Caco-2 (cell line): Measurements from ENCODE around the gene PAK4. TPM values are rescaled to one million over a fixed set of nuclear protein-coding genes. Genes with fewer than 3 reads are reported as not detected.
"Not testable (repeated sequence)": the region's sequence is repeated elsewhere in the genome, so short reads cannot be mapped to it uniquely, and the experiment has no call there.

Experiments
- BruUV-seq: library from RNA; stranded (reverse); fragments of 400-500 nt; replicated peaks from 2 replicates; lab custom pipeline; 2021; lab: Mats Ljungman, UMichigan
- CTCF ChIA-PET: fragments of 300-600 bp; sonication (Branson Sonifier 250); formaldehyde crosslinking; loops from one replicate; lab custom pipeline; 2022; ENCODE audit warnings: antibody characterized with exemption; lab: Charles Lee
- POLR2A ChIA-PET: fragments of 300-600 bp; sonication (Branson Sonifier 250); formaldehyde crosslinking; loops from one replicate; lab custom pipeline; 2022; ENCODE audit warnings: antibody characterized with exemption; lab: Charles Lee
- DNase-seq, 2 experiments: peaks; one replicate each; pipeline versions ENCODE4 v3.0.0 to v3.0.0-alpha.2; 2020 to 2022
- H3K27me3 ChIP-seq: replicated peaks from 2 replicates; pipeline ENCODE4 v1.6.0; 2011; ENCODE audit warnings: low read length; ENCODE audit not compliant: control insufficient read depth, insufficient read depth
- H3K36me3 ChIP-seq: 2 replicates; pipeline ENCODE4 v1.5.1; 2011; ENCODE audit warnings: low read length; ENCODE audit not compliant: control insufficient read depth, insufficient read depth
- H3K4me1 ChIP-seq: fragments of 250-450 bp; sonication (Bioruptor Pico); 2 replicates; pipeline ENCODE4 v1.5.1; 2020; ENCODE audit warnings: mild to moderate bottlenecking
- H3K4me3 ChIP-seq: 2 replicates; pipeline ENCODE4 v1.5.1; 2011; ENCODE audit warnings: low read depth, mild to moderate bottlenecking, control low read depth, low read length
- H3K9me3 ChIP-seq: fragments of 250-450 bp; sonication (Bioruptor Pico); 2 replicates; pipeline ENCODE4 v1.5.1; 2020; ENCODE audit warnings: mild to moderate bottlenecking, moderate library complexity
- H3K27ac Mint-ChIP-seq: one replicate; pipeline ENCODE4 v1.8.0; 2022; ENCODE audit warnings: mixed read lengths; ENCODE audit not compliant: unreplicated experiment
- H3K27me3 Mint-ChIP-seq: one replicate; pipeline ENCODE4 v1.8.0; 2022; ENCODE audit warnings: mixed read lengths; ENCODE audit not compliant: insufficient read depth, unreplicated experiment
- H3K36me3 Mint-ChIP-seq: one replicate; pipeline ENCODE4 v1.8.0; 2022; ENCODE audit warnings: mild to moderate bottlenecking, mixed read lengths; ENCODE audit not compliant: insufficient read depth, unreplicated experiment
- H3K4me1 Mint-ChIP-seq: one replicate; pipeline ENCODE4 v1.8.0; 2022; ENCODE audit warnings: low read depth, mixed read lengths; ENCODE audit not compliant: unreplicated experiment
- H3K4me3 Mint-ChIP-seq: one replicate; pipeline ENCODE4 v1.8.0; 2022; ENCODE audit warnings: mild to moderate bottlenecking, moderate library complexity, mixed read lengths; ENCODE audit not compliant: unreplicated experiment
- H3K9me3 Mint-ChIP-seq: one replicate; pipeline ENCODE4 v1.8.0; 2022; ENCODE audit warnings: mixed read lengths; ENCODE audit not compliant: unreplicated experiment
- CTCF ChIP-seq, 2 experiments: fragments of 200-600 bp in 1 of 2; IDR thresholded peaks; 1 replicate in 1 of 2; 2 replicates in 1 of 2; pipeline versions ENCODE4 v1.5.1 to v1.8.0; 2011 to 2022; ENCODE audit warnings: antibody characterized with exemption in 1 of 2, control low read depth in 1 of 2, inconsistent platforms in 1 of 2, low read depth in 1 of 2, low read length in 1 of 2, mild to moderate bottlenecking in 1 of 2, moderate library complexity in 1 of 2; ENCODE audit not compliant: insufficient read depth in 1 of 2, severe bottlenecking in 1 of 2, unreplicated experiment in 1 of 2
- intact Hi-C: fragments of 100-400 bp; cut with micrococcal nuclease; formaldehyde crosslinking; loops from one replicate; pipeline ENCODE4 v1.10.0; 2022; ENCODE audit not compliant: unreplicated experiment
- total RNA-seq: library from RNA; stranded (reverse); gene quantifications from 2 replicates; pipeline ENCODE4 v1.2.3, GENCODE V29; 2022

The PAK4 gene
- total RNA-seq, 1 experiment from 2014 or later = 112 TPM

- H3K4me3 Mint-ChIP-seq = no peak overlapping the region
- CTCF ChIA-PET = no interaction called here
- peak overlapping the region; percentile 48 for H3K27ac Mint-ChIP-seq
- peaks cover 73% of the 10 kb centered on the region for H3K4me1 Mint-ChIP-seq
- intact Hi-C loops = no loop called here
- Histone ChIP-seq H3K9me3 (peaks cover 4% of the 10 kb centered on the region; the same call in 1 of the 2 replicates), H3K27me3 (no peaks in the 10 kb centered on the region), H3K36me3 (no peaks in the 10 kb centered on the region; the same call in 1 of the 2 replicates), H3K4me3 (no peak overlapping the region), H3K4me1 (peaks cover 82% of the 10 kb centered on the region)
- DNase-seq = no peak
- H3K9me3 Mint-ChIP-seq = no peaks in the 10 kb centered on the region
- BruUV-seq = no TSS peak
- no peak for TF ChIP-seq CTCF (IDR thresholded peaks at IDR 0.05; ENCODE audit: insufficient read depth in 1 of 2, low read depth in 1 of 2, low read length in 1 of 2, severe bottlenecking in 1 of 2, unreplicated experiment in 1 of 2)
- POLR2A ChIA-PET = no interaction called here
- H3K27me3 Mint-ChIP-seq = no peaks in the 10 kb centered on the region
- H3K36me3 Mint-ChIP-seq = peaks cover 63% of the 10 kb centered on the region
Observed at GRCh38 chr19:39142630-39143029, 17.0 kb downstream of the PAK4 start.

- H3K9me3 ChIP-seq, H3K27me3 Mint-ChIP-seq, BruUV-seq, H3K27me3 ChIP-seq, H3K4me3 ChIP-seq, H3K9me3 Mint-ChIP-seq, H3K36me3 ChIP-seq, intact Hi-C loops, DNase-seq: not testable (repeated sequence)
- CTCF ChIA-PET = interaction anchor here (0.7 to 1.1 kb wide), 2 partner anchors 11 to 43 kb away, joined by 3 read pairs; no protein-coding TSS in a partner anchor
- Mint-ChIP-seq H3K27ac (peak overlapping the region; percentile 84), H3K4me1 (peaks cover 70% of the 10 kb centered on the region), H3K4me3 (peak overlapping the region; percentile 58), H3K36me3 (peaks cover 60% of the 10 kb centered on the region)
- POLR2A ChIA-PET = interaction anchor here (0.5 to 0.8 kb wide), 2 partner anchors 9 to 106 kb away, joined by 4 to 5 read pairs; no protein-coding TSS in a partner anchor
- H3K4me1 ChIP-seq = peaks cover 70% of the 10 kb centered on the region
Observed at GRCh38 chr19:39143757-39144289, 18.2 kb downstream of the PAK4 start.

- peaks cover 4% of the 10 kb centered on the region; the same call in 1 of the 2 replicates for H3K9me3 ChIP-seq
- ChIA-PET POLR2A (interaction anchor here (0.5 to 0.8 kb wide), 2 partner anchors 9 to 107 kb away, joined by 4 to 5 read pairs; no protein-coding TSS in a partner anchor), CTCF (interaction anchor here (1.0 to 1.1 kb wide), 2 partner anchors 12 to 22 kb away, joined by 3 to 4 read pairs; no protein-coding TSS in a partner anchor)
- no peaks in the 10 kb centered on the region for H3K9me3 Mint-ChIP-seq
- no peak for DNase-seq
- intact Hi-C loops = no loop called here
- peak overlapping the region; percentile 84 for H3K27ac Mint-ChIP-seq
- no TSS peak for BruUV-seq
- H3K27me3 Mint-ChIP-seq = no peaks in the 10 kb centered on the region
- peaks cover 64% of the 10 kb centered on the region for H3K4me1 ChIP-seq
- no peaks in the 10 kb centered on the region; the same call in 1 of the 2 replicates for H3K36me3 ChIP-seq
- H3K27me3 ChIP-seq = no peaks in the 10 kb centered on the region
- no peak overlapping the region for H3K4me3 ChIP-seq
- no peak for TF ChIP-seq CTCF (IDR thresholded peaks at IDR 0.05; ENCODE audit: insufficient read depth in 1 of 2, low read depth in 1 of 2, low read length in 1 of 2, severe bottlenecking in 1 of 2, unreplicated experiment in 1 of 2)
- H3K36me3 Mint-ChIP-seq = peaks cover 57% of the 10 kb centered on the region
- peak overlapping the region; percentile 58 for H3K4me3 Mint-ChIP-seq
- peaks cover 63% of the 10 kb centered on the region for H3K4me1 Mint-ChIP-seq
Observed at GRCh38 chr19:39144290-39145071, 18.9 kb downstream of the PAK4 start.
